Endothelial cell of umbilical vein (primary cell): Measurements from ENCODE around the gene ADCY3. TPM values are rescaled to one million over a fixed set of nuclear protein-coding genes. Genes with fewer than 3 reads are reported as not detected.

Experiments
- BruUV-seq: library from RNA; stranded (reverse); fragments of 400-500 nt; replicated peaks from 2 replicates; lab custom pipeline; 2021; lab: Mats Ljungman, UMichigan
- CTCF ChIA-PET: fragments of 300-600, 350-600 bp; sonication (Branson Sonifier 250); formaldehyde crosslinking; loops from one replicate; lab custom pipeline; 2021; ENCODE audit warnings: antibody characterized with exemption, inconsistent platforms; lab: Charles Lee
- POLR2A ChIA-PET: fragments of 300-600, 350-600 bp; sonication (Branson Sonifier 250); formaldehyde crosslinking; loops from one replicate; lab custom pipeline; 2021; ENCODE audit warnings: antibody characterized with exemption, inconsistent platforms; lab: Charles Lee
- DNase-seq: peaks from one replicate; pipeline ENCODE4 v3.0.0-alpha.2; 2011; ENCODE audit warnings: low read depth, low spot score
- FAIRE-seq: peaks from 2 replicates; lab custom pipeline; 2011; peaks lifted over from hg19 to GRCh38; lab: Jason Lieb, UNC
- H2AFZ ChIP-seq: 2 replicates; pipeline ENCODE4 v1.6.0; 2012; ENCODE audit warnings: low read depth, low read length, control low read depth, inconsistent platforms
- H3K27ac ChIP-seq: 2 replicates; pipeline ENCODE4 v1.5.1; 2011; ENCODE audit warnings: low read depth, mild to moderate bottlenecking, control low read depth, low read length, moderate library complexity; ENCODE audit not compliant: insufficient read depth
- H3K27me3 ChIP-seq, 2 experiments: 2 replicates each; pipeline versions ENCODE4 v1.6.0 to v1.6.1; 2011; ENCODE audit warnings: low read length in 2 of 2, mixed read lengths in 1 of 2; ENCODE audit not compliant: control insufficient read depth in 2 of 2, insufficient read depth in 2 of 2
- H3K36me3 ChIP-seq, 2 experiments: 2 replicates in 1 of 2; 3 replicates in 1 of 2; pipeline ENCODE4 v1.5.1; 2011; ENCODE audit warnings: low read length in 2 of 2, mild to moderate bottlenecking in 1 of 2, moderate library complexity in 1 of 2; ENCODE audit not compliant: control insufficient read depth in 2 of 2, insufficient read depth in 2 of 2; ENCODE audit errors: extremely low read depth in 1 of 2
- H3K4me1 ChIP-seq: 3 replicates; pipeline ENCODE4 v1.5.1; 2011; ENCODE audit warnings: mild to moderate bottlenecking, low read length; ENCODE audit not compliant: control insufficient read depth, insufficient read depth; ENCODE audit errors: extremely low read depth
- H3K4me2 ChIP-seq: 2 replicates; pipeline ENCODE4 v1.6.1; 2011; ENCODE audit warnings: low read length, control low read depth, mixed read lengths; ENCODE audit not compliant: insufficient read depth
- H3K4me3 ChIP-seq, 3 experiments: fragments of 200-600 bp in 1 of 3; sonication (generic), shearing (Covaris generic) in 1 of 3; replicated peaks in 1 of 3; 2 replicates each; pipeline ENCODE4 v1.5.1; 2011 to 2016; ENCODE audit warnings: control low read depth in 3 of 3, low read length in 3 of 3, mild to moderate bottlenecking in 2 of 3, inconsistent platforms in 1 of 3, low read depth in 1 of 3, moderate library complexity in 1 of 3; ENCODE audit not compliant: insufficient read depth in 1 of 3
- H3K79me2 ChIP-seq: 2 replicates; pipeline ENCODE4 v1.6.0; 2012; ENCODE audit warnings: low read length, inconsistent platforms; ENCODE audit not compliant: control insufficient read depth, insufficient read depth
- H3K9ac ChIP-seq: replicated peaks from 2 replicates; pipeline ENCODE3; 2011; ENCODE audit warnings: low read length, control low read depth; ENCODE audit not compliant: insufficient read depth; ENCODE audit errors: extremely low read depth
- H3K9me1 ChIP-seq: replicated peaks from 3 replicates; pipeline ENCODE4 v1.6.0; 2011; ENCODE audit warnings: mild to moderate bottlenecking, low read length; ENCODE audit not compliant: control insufficient read depth, insufficient read depth; ENCODE audit errors: extremely low read depth
- H3K9me3 ChIP-seq: replicated peaks from 2 replicates; pipeline ENCODE4 v1.5.1; 2012; ENCODE audit warnings: low read length, inconsistent platforms; ENCODE audit not compliant: control insufficient read depth, insufficient read depth
- H4K20me1 ChIP-seq: replicated peaks from 2 replicates; pipeline ENCODE3; 2011; ENCODE audit warnings: mild to moderate bottlenecking, low read length; ENCODE audit not compliant: control insufficient read depth, insufficient read depth; ENCODE audit errors: extremely low read depth
- EZH2 ChIP-seq: IDR thresholded peaks from 2 replicates; pipeline ENCODE4 v1.6.1; 2012; ENCODE audit warnings: borderline replicate concordance, low read depth, mild to moderate bottlenecking, moderate library complexity, low read length, inconsistent platforms; ENCODE audit not compliant: severe bottlenecking
- FOS ChIP-seq: IDR thresholded peaks from 2 replicates; pipeline ENCODE4 v1.6.1; 2011; ENCODE audit warnings: mild to moderate bottlenecking, low read length, moderate library complexity, borderline replicate concordance; ENCODE audit not compliant: insufficient read depth
- GATA2 ChIP-seq: IDR thresholded peaks from 2 replicates; pipeline ENCODE4 v1.7.0; 2011; ENCODE audit warnings: low read depth, mild to moderate bottlenecking, moderate library complexity, mixed read lengths, low read length; ENCODE audit not compliant: insufficient read length, insufficient read depth
- JUN ChIP-seq: IDR thresholded peaks from 2 replicates; pipeline ENCODE4 v1.6.1; 2011; ENCODE audit warnings: borderline replicate concordance, low read depth; ENCODE audit not compliant: insufficient read length, insufficient read depth
- MYC ChIP-seq: IDR thresholded peaks from one replicate; pipeline ENCODE4 v1.6.1; 2011; ENCODE audit warnings: mild to moderate bottlenecking, low read depth, low read length
- POLR2A ChIP-seq: IDR thresholded peaks from 2 replicates; pipeline ENCODE4 v1.6.1; 2012; ENCODE audit warnings: low read depth, mild to moderate bottlenecking, control low read depth, low read length
- POLR2AphosphoS5 ChIP-seq: IDR thresholded peaks from 2 replicates; pipeline ENCODE4 v1.6.1; 2012; ENCODE audit warnings: low read depth, mild to moderate bottlenecking, control low read depth, low read length, moderate library complexity; ENCODE audit not compliant: insufficient read depth
- dilution Hi-C: fragments of 300-500 bp; cut with MboI; formaldehyde crosslinking; loops from one replicate; pipeline ENCODE4 v1.15.0; 2019; ENCODE audit warnings: low sequenced_read_pairs; ENCODE audit not compliant: extremely low pct_ligation_motif_present
- intact Hi-C: fragments of 100-400 bp; cut with micrococcal nuclease; formaldehyde crosslinking; loops from one replicate; pipeline ENCODE4 v1.10.0; 2022
- polyA plus RNA-seq, 4 experiments: library from polyadenylated mRNA; depleted of rRNA in 3 of 4; stranded (reverse) in 3 of 4; unstranded in 1 of 4; fragments of >200 nt; gene quantifications; 2 replicates each; pipeline versions ENCODE4 v1.2.1 to v1.2.3, GENCODE V29; 2011 to 2012; ENCODE audit warnings: missing spikeins in 1 of 4
- total RNA-seq: library from RNA; stranded (reverse); gene quantifications from 2 replicates; pipeline ENCODE4 v1.2.3, GENCODE V29; 2021
- TF ChIP-seq, protein P1 (sequence below): IDR thresholded peaks from 2 replicates; pipeline ENCODE4 v1.6.1; 2011; ENCODE audit not compliant: insufficient read depth, insufficient read length
- TF ChIP-seq, protein P2 (sequence below), 2 donors: IDR thresholded peaks; 1 replicate in 1 of 2; 2 replicates in 1 of 2; pipeline ENCODE4 v1.5.1; 2011; ENCODE audit warnings: low read length in 2 of 2, mild to moderate bottlenecking in 2 of 2, moderate library complexity in 2 of 2, control low read depth in 1 of 2, inconsistent platforms in 1 of 2, low read depth in 1 of 2; ENCODE audit not compliant: insufficient read depth in 1 of 2; ENCODE audit errors: extremely low read depth in 1 of 2

The ADCY3 gene
- total and polyA plus RNA-seq, 2 donors (not counting 3 experiments of a cell fraction or from before 2014, with no cell fraction given): 54.0 to 61.3 TPM

DNA sequence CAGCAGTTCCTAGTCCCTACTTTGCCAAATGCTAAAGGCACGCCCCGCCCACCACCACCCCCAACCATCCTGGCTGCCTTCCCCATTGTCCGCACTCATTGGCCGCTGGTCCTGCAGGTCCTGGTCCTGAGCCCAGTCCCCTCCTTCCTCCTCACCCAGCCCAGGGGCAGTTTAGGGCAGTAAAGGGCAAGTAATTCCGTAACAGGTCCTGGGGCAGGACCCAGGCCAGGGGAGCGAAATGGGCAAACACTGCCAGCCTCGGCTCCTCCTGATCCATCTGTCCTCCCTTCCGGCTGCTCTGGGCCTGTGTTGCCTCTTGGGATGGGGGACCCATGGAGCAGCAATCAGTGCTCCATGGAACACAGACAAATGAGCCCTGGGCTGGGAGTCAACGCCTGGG lies 6.1 kb downstream of the ADCY3 start:
- CTCF ChIA-PET: no interaction called here
- dilution Hi-C loops: no loop called here

More for the DNA sequence above, 6.1 kb downstream of the ADCY3 start:
- no peaks in the 10 kb centered on the region for H3K27me3 ChIP-seq
- intact Hi-C loops: no loop called here
- POLR2A ChIA-PET: no interaction called here
- H3K36me3 ChIP-seq: no peaks in the 10 kb centered on the region
- H4K20me1 ChIP-seq: no peaks in the 10 kb centered on the region
- no peak overlapping the region for H3K4me3 ChIP-seq
- TF ChIP-seq, protein P1, sequence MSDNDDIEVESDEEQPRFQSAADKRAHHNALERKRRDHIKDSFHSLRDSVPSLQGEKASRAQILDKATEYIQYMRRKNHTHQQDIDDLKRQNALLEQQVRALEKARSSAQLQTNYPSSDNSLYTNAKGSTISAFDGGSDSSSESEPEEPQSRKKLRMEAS: no peak
- TF ChIP-seq EZH2: no peak
- TF ChIP-seq, protein P2, sequence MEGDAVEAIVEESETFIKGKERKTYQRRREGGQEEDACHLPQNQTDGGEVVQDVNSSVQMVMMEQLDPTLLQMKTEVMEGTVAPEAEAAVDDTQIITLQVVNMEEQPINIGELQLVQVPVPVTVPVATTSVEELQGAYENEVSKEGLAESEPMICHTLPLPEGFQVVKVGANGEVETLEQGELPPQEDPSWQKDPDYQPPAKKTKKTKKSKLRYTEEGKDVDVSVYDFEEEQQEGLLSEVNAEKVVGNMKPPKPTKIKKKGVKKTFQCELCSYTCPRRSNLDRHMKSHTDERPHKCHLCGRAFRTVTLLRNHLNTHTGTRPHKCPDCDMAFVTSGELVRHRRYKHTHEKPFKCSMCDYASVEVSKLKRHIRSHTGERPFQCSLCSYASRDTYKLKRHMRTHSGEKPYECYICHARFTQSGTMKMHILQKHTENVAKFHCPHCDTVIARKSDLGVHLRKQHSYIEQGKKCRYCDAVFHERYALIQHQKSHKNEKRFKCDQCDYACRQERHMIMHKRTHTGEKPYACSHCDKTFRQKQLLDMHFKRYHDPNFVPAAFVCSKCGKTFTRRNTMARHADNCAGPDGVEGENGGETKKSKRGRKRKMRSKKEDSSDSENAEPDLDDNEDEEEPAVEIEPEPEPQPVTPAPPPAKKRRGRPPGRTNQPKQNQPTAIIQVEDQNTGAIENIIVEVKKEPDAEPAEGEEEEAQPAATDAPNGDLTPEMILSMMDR (IDR thresholded peaks at IDR 0.05; ENCODE audit: extremely low read depth in 1 of 2, insufficient read depth in 1 of 2, low read depth in 1 of 2, low read length in 2 of 2): no peak
- TF ChIP-seq POLR2AphosphoS5: no peak
- no peak for TF ChIP-seq GATA2
- no peak for TF ChIP-seq MYC
- TF ChIP-seq JUN: no peak
- no peak for TF ChIP-seq FOS
- TF ChIP-seq POLR2A: no peak
- no TSS peak for BruUV-seq
- H2AFZ ChIP-seq: no peak overlapping the region
- FAIRE-seq (no peak), DNase-seq (no peak)
- no peaks in the 10 kb centered on the region for H3K9me1 ChIP-seq
- peaks cover 6% of the 10 kb centered on the region for H3K79me2 ChIP-seq
- peaks cover under 1% of the 10 kb centered on the region for H3K4me1 ChIP-seq
- no peaks in the 10 kb centered on the region for H3K9me3 ChIP-seq
- no peak overlapping the region for H3K9ac ChIP-seq
- no peak overlapping the region for H3K27ac ChIP-seq
- H3K4me2 ChIP-seq: no peak overlapping the region
